ENCODE measurements around the gene RNU6-9.
"Not testable (repeated sequence)": the region's sequence is repeated elsewhere in the genome, so short reads cannot be mapped to it uniquely, and the experiment has no call there.

RNU6-9 gene

GRCh38 chr19:878751-879561 lies 14.3 kb upstream of the RNU6-9 start:
- not testable (repeated sequence) for DNase-seq (ENCODE audit: low spot score)

GRCh38 chr19:879711-880438 lies 13.4 kb upstream of the RNU6-9 start:
- no peak for DNase-seq (ENCODE audit: low spot score)

GRCh38 chr19:881385-882071 lies 11.8 kb upstream of the RNU6-9 start:
- DNase-seq (ENCODE audit: low spot score), result no peak

- no peak for DNase-seq (ENCODE audit: low spot score)
Measured at GRCh38 chr19:882871-883497, 10.3 kb upstream of the RNU6-9 start.

- peak; percentile 39 for DNase-seq (ENCODE audit: low spot score)
Measured at GRCh38 chr19:883661-884211, 9.5 kb upstream of the RNU6-9 start.

GRCh38 chr19:884420-885211 lies 8.7 kb upstream of the RNU6-9 start:
- no peak for DNase-seq (ENCODE audit: low spot score)

GRCh38 chr19:885536-886224 lies 7.6 kb upstream of the RNU6-9 start:
- DNase-seq (ENCODE audit: low spot score), result no peak

GRCh38 chr19:887072-887471 lies 6.2 kb upstream of the RNU6-9 start:
- DNase-seq (ENCODE audit: low spot score), result no peak

GRCh38 chr19:887599-887998 lies 5.7 kb upstream of the RNU6-9 start:
- DNase-seq (ENCODE audit: low spot score), result no peak

- peak; percentile 60 for DNase-seq (ENCODE audit: low spot score)
Measured at GRCh38 chr19:888581-889385, 4.5 kb upstream of the RNU6-9 start.

- DNase-seq (ENCODE audit: low spot score), result no peak
Measured at GRCh38 chr19:889662-890295, 3.5 kb upstream of the RNU6-9 start.

GRCh38 chr19:890831-891230 lies 2.5 kb upstream of the RNU6-9 start:
- DNase-seq (ENCODE audit: low spot score), result no peak

- DNase-seq (ENCODE audit: low spot score), result not testable (repeated sequence)
Measured at GRCh38 chr19:891421-892200, 1.7 kb upstream of the RNU6-9 start.

GRCh38 chr19:892243-892893 lies 916 bp upstream of the RNU6-9 start:
- no peak for DNase-seq (ENCODE audit: low spot score)

- no peak for DNase-seq (ENCODE audit: low spot score)
Measured at GRCh38 chr19:896434-896833, 3.1 kb downstream of the RNU6-9 start.

- DNase-seq (ENCODE audit: low spot score), result no peak
Measured at GRCh38 chr19:896999-897398, 3.7 kb downstream of the RNU6-9 start.

GRCh38 chr19:897442-898039 lies 4.3 kb downstream of the RNU6-9 start:
- DNase-seq (ENCODE audit: low spot score), result no peak

- no peak for DNase-seq (ENCODE audit: low spot score)
Measured at GRCh38 chr19:898663-899062, 5.4 kb downstream of the RNU6-9 start.
